AG04450 (cell line): Measurements from ENCODE around the gene FXYD5. TPM values are rescaled to one million over a fixed set of nuclear protein-coding genes. Genes with fewer than 3 reads are reported as not detected.

Experiments used
- CTCF ChIA-PET: fragments of 300-600, 350-600 bp; formaldehyde crosslinking; extraction: SDS; loops from one replicate; lab custom pipeline; 2022; ENCODE audit warnings: antibody characterized with exemption, inconsistent platforms; lab: Charles Lee
- POLR2A ChIA-PET: fragments of 350-600 bp; formaldehyde crosslinking; extraction: SDS; loops from one replicate; lab custom pipeline; 2021; ENCODE audit warnings: antibody characterized with exemption, inconsistent platforms; lab: Yijun Ruan, JAX
- DNase-seq: peaks from one replicate; pipeline ENCODE4 v3.0.0-alpha.2; 2011; ENCODE audit warnings: low read depth, low spot score
- H3K27ac ChIP-seq: one replicate; pipeline ENCODE4 v1.5.1; 2012; ENCODE audit warnings: low read depth, low read length, control low read depth
- H3K27me3 ChIP-seq: one replicate; pipeline ENCODE4 v1.6.0; 2012; ENCODE audit warnings: low read length; ENCODE audit not compliant: control insufficient read depth, insufficient read depth
- H3K4me3 ChIP-seq: 2 replicates; pipeline ENCODE4 v1.5.1; 2011; ENCODE audit warnings: mild to moderate bottlenecking, low read depth, low read length, control low read depth
- H3K9me3 ChIP-seq: 2 replicates; pipeline ENCODE4 v1.5.1; 2012; ENCODE audit warnings: low read length; ENCODE audit not compliant: control insufficient read depth, insufficient read depth
- CTCF ChIP-seq: IDR thresholded peaks from 2 replicates; pipeline ENCODE4 v1.5.1; 2011; ENCODE audit warnings: low read depth, low read length, control low read depth, inconsistent platforms
- polyA plus RNA-seq: library from polyadenylated mRNA; depleted of rRNA; stranded (reverse); fragments of >200 nt; gene quantifications from 2 replicates; pipeline ENCODE4 v1.2.3, GENCODE V29; 2011

The FXYD5 gene
- polyA plus RNA-seq, 1 experiment: 80.3 TPM

- TF ChIP-seq CTCF: no peak
- H3K9me3 ChIP-seq: no peaks in the 10 kb centered on the region
- POLR2A ChIA-PET: no interaction called here
- DNase-seq: no peak
- CTCF ChIA-PET: interaction anchor here (0.6 to 3.4 kb wide), 3 partner anchors 28 to 77 kb away, joined by 4 to 31 read pairs (median 9); partner anchors contain the start of gene FXYD3
- H3K4me3 ChIP-seq: no peak overlapping the region
- no peak overlapping the region for H3K27ac ChIP-seq
- H3K27me3 ChIP-seq: peaks cover 25% of the 10 kb centered on the region
Observed at GRCh38 chr19:35144259-35144599, 10.3 kb upstream of the FXYD5 start.

- no peak for DNase-seq
- POLR2A ChIA-PET: no interaction called here
Observed at GRCh38 chr19:35144600-35145436, 9.7 kb upstream of the FXYD5 start.

GRCh38 chr19:35146746-35147459 lies 7.6 kb upstream of the FXYD5 start:
- no peak for DNase-seq
- TF ChIP-seq CTCF: no peak
- Histone ChIP-seq H3K27me3 (peaks cover 22% of the 10 kb centered on the region), H3K9me3 (no peaks in the 10 kb centered on the region), H3K4me3 (no peak overlapping the region), H3K27ac (no peak overlapping the region)
- ChIA-PET POLR2A (no interaction called here), CTCF (interaction anchor here (1.6 kb wide), 1 partner anchor 11 kb away, joined by 4 read pairs; no protein-coding TSS in a partner anchor)

More at GRCh38 chr19:35144600-35145436, 9.7 kb upstream of the FXYD5 start:
- CTCF ChIA-PET: interaction anchor here (0.9 to 1.6 kb wide), 4 partner anchors 9 to 101 kb away, joined by 4 to 8 read pairs (median 4); partner anchors contain the start of genes FXYD5 and LGI4
- TF ChIP-seq CTCF: no peak
- Histone ChIP-seq H3K9me3 (no peaks in the 10 kb centered on the region), H3K27me3 (peaks cover 25% of the 10 kb centered on the region), H3K4me3 (no peak overlapping the region), H3K27ac (no peak overlapping the region)

- ChIA-PET POLR2A (no interaction called here), CTCF (interaction anchor here (6.8 kb wide), 1 partner anchor 7 kb away, joined by 83 read pairs; the partner anchor contains the start of gene FXYD7)
- Histone ChIP-seq H3K27ac (no peak overlapping the region), H3K4me3 (no peak overlapping the region), H3K9me3 (no peaks in the 10 kb centered on the region; the same call in 1 of the 2 replicates), H3K27me3 (peaks cover 3% of the 10 kb centered on the region)
- no peak for TF ChIP-seq CTCF
- no peak for DNase-seq
Observed at GRCh38 chr19:35149463-35149862, 5.1 kb upstream of the FXYD5 start.

- H3K9me3 ChIP-seq: no peaks in the 10 kb centered on the region; the same call in 1 of the 2 replicates
- no peak overlapping the region for H3K27ac ChIP-seq
- CTCF ChIA-PET: interaction anchor here (0.7 to 6.8 kb wide), 2 partner anchors 8 to 16 kb away, joined by 3 to 83 read pairs; partner anchors contain the start of genes FXYD7 and LGI4
- no peak for DNase-seq
- TF ChIP-seq CTCF: no peak
- no peak overlapping the region for H3K4me3 ChIP-seq
- no peaks in the 10 kb centered on the region for H3K27me3 ChIP-seq
- POLR2A ChIA-PET: no interaction called here
Observed at GRCh38 chr19:35150445-35150844, 4.1 kb upstream of the FXYD5 start.
